ENCODE measurements around the gene CELF6. TPM values are rescaled to one million over a fixed set of nuclear protein-coding genes. Genes with fewer than 3 reads are reported as not detected.

CELF6 gene
- total and polyA plus RNA-seq, 2 donors (not counting 1 experiment from before 2014, with no cell fraction given) = 0.08 to 0.17 TPM

DNA sequence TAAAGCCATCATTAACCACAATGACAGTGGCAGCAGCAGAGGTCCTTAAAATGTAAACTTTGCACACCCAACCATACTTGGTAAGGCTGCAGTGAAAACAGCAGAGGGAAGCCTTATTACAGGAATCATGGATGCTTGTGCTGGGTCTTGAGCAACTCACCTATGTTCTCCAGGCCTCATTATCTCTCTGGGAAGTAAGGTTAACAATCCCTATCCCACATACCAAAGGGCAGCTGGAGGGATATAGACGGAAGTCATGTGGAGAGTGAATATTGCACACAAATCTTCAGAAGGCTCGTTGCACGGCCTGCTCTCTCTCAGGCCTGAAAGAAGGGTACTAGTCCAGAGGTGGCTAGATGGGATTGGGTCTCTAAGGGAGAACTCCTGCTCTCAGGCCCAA, 25.8 kb upstream of the CELF6 start:
- H3K4me1 ChIP-seq (ENCODE audit: control insufficient read depth, extremely low read depth, insufficient read depth, low read length) = no peaks in the 10 kb centered on the region
- no peak overlapping the region for H3K27ac ChIP-seq (ENCODE audit: insufficient read depth, low read length)
- H3K9ac ChIP-seq (ENCODE audit: insufficient read depth, low read length) = no peak overlapping the region
- no peak for DNase-seq (ENCODE audit: low read depth in 2 of 2)
- H3K4me2 ChIP-seq (ENCODE audit: extremely low read depth, insufficient read depth, low read length) = no peak overlapping the region
- no peaks in the 10 kb centered on the region for H3K79me2 ChIP-seq (ENCODE audit: control insufficient read depth, insufficient read depth, low read length)
- TF ChIP-seq, protein P1, sequence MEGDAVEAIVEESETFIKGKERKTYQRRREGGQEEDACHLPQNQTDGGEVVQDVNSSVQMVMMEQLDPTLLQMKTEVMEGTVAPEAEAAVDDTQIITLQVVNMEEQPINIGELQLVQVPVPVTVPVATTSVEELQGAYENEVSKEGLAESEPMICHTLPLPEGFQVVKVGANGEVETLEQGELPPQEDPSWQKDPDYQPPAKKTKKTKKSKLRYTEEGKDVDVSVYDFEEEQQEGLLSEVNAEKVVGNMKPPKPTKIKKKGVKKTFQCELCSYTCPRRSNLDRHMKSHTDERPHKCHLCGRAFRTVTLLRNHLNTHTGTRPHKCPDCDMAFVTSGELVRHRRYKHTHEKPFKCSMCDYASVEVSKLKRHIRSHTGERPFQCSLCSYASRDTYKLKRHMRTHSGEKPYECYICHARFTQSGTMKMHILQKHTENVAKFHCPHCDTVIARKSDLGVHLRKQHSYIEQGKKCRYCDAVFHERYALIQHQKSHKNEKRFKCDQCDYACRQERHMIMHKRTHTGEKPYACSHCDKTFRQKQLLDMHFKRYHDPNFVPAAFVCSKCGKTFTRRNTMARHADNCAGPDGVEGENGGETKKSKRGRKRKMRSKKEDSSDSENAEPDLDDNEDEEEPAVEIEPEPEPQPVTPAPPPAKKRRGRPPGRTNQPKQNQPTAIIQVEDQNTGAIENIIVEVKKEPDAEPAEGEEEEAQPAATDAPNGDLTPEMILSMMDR (conservative IDR thresholded peaks at IDR 0.05 in 1 of 2, IDR thresholded peaks at IDR 0.05 in 1 of 2; ENCODE audit: low read depth in 1 of 2, low read length in 2 of 2) = no peak
- TF ChIP-seq EZH2 (IDR thresholded peaks at IDR 0.05; ENCODE audit: low read length, missing control alignments) = no peak
- H2AFZ ChIP-seq (ENCODE audit: low read length) = no peak overlapping the region
- no peak overlapping the region for H3K4me3 ChIP-seq (replicated peaks in 1 of 4; ENCODE audit: control extremely low read depth in 1 of 4, insufficient read depth in 1 of 4, low read depth in 3 of 4, low read length in 4 of 4)
- H3K9me3 ChIP-seq (ENCODE audit: control insufficient read depth, insufficient read depth, low read depth, low read length) = no peaks in the 10 kb centered on the region
- no peaks in the 10 kb centered on the region for H3K27me3 ChIP-seq (ENCODE audit: control insufficient read depth, insufficient read depth, low read length)
- peaks cover 7% of the 10 kb centered on the region for H3K36me3 ChIP-seq (ENCODE audit: control insufficient read depth, insufficient read depth, low read length)
- H4K20me1 ChIP-seq (ENCODE audit: control insufficient read depth, extremely low read depth, insufficient read depth, low read length) = no peaks in the 10 kb centered on the region

DNA sequence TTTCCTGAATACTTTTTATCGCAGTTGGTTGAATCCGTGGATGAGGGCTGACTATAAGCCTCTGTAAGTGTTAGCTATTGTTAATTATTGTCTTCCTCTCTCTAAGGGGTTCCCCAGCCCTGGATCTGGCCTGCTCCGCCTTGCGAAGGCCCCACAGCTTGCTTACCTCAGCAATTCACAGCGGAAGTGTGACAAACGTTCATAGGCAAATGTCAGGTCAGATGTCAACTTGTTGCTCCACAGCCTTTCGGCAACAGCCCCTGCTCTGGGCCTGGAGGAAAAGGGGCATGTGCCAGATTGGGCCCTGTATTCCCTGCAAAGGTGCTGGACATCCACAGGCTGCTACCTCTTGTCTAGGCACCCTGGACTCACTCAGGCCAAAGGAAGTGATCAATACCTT, 25.3 kb upstream of the CELF6 start:
- DNase-seq (ENCODE audit: low read depth in 2 of 2) = no peak
- H2AFZ ChIP-seq (ENCODE audit: low read length) = no peak overlapping the region
- no peak overlapping the region for H3K27ac ChIP-seq (ENCODE audit: insufficient read depth, low read length)
- H3K4me1 ChIP-seq (ENCODE audit: control insufficient read depth, extremely low read depth, insufficient read depth, low read length) = no peaks in the 10 kb centered on the region
- H3K9me3 ChIP-seq (ENCODE audit: control insufficient read depth, insufficient read depth, low read depth, low read length) = no peaks in the 10 kb centered on the region
- H3K9ac ChIP-seq (ENCODE audit: insufficient read depth, low read length) = no peak overlapping the region
- no peak overlapping the region for H3K4me2 ChIP-seq (ENCODE audit: extremely low read depth, insufficient read depth, low read length)
- H3K27me3 ChIP-seq (ENCODE audit: control insufficient read depth, insufficient read depth, low read length) = no peaks in the 10 kb centered on the region
- TF ChIP-seq, protein P1 (conservative IDR thresholded peaks at IDR 0.05 in 1 of 2, IDR thresholded peaks at IDR 0.05 in 1 of 2; ENCODE audit: low read depth in 1 of 2, low read length in 2 of 2) = no peak
- TF ChIP-seq EZH2 (IDR thresholded peaks at IDR 0.05; ENCODE audit: low read length, missing control alignments) = no peak
- H3K4me3 ChIP-seq (replicated peaks in 1 of 4; ENCODE audit: control extremely low read depth in 1 of 4, insufficient read depth in 1 of 4, low read depth in 3 of 4, low read length in 4 of 4) = no peak overlapping the region
- H3K79me2 ChIP-seq (ENCODE audit: control insufficient read depth, insufficient read depth, low read length) = no peaks in the 10 kb centered on the region
- no peaks in the 10 kb centered on the region for H4K20me1 ChIP-seq (ENCODE audit: control insufficient read depth, extremely low read depth, insufficient read depth, low read length)
- peaks cover 7% of the 10 kb centered on the region for H3K36me3 ChIP-seq (ENCODE audit: control insufficient read depth, insufficient read depth, low read length)

DNA sequence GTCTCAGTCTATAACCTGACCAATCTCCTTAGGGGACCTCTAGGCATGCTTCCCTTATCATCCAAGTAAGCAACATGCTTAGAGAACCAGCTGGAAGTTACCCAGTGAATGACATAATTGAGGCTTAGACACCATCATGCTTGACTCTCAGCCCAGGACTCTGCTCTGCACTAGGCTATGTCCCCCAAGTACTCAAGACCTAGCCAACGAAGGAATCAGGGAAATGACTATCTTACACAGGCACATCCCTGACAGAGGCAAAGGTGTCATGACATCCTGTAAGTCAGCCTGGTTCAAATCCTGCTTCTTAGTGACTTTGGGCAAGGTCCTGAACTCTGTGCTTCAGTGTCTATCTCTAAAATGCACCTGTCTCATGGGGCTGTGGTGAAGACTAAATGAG, 24.6 kb upstream of the CELF6 start:
- peaks cover 2% of the 10 kb centered on the region for H3K4me1 ChIP-seq (ENCODE audit: control insufficient read depth, extremely low read depth, insufficient read depth, low read length)
- TF ChIP-seq EZH2 (IDR thresholded peaks at IDR 0.05; ENCODE audit: low read length, missing control alignments) = no peak
- TF ChIP-seq, protein P1 (conservative IDR thresholded peaks at IDR 0.05 in 1 of 2, IDR thresholded peaks at IDR 0.05 in 1 of 2; ENCODE audit: low read depth in 1 of 2, low read length in 2 of 2) = no peak
- H3K4me3 ChIP-seq (replicated peaks in 1 of 4; ENCODE audit: control extremely low read depth in 1 of 4, insufficient read depth in 1 of 4, low read depth in 3 of 4, low read length in 4 of 4) = no peak overlapping the region
- H3K27ac ChIP-seq (ENCODE audit: insufficient read depth, low read length) = no peak overlapping the region
- no peaks in the 10 kb centered on the region for H4K20me1 ChIP-seq (ENCODE audit: control insufficient read depth, extremely low read depth, insufficient read depth, low read length)
- DNase-seq (ENCODE audit: low read depth in 2 of 2) = no peak
- H3K9me3 ChIP-seq (ENCODE audit: control insufficient read depth, insufficient read depth, low read depth, low read length) = no peaks in the 10 kb centered on the region
- no peak overlapping the region for H2AFZ ChIP-seq (ENCODE audit: low read length)
- no peak overlapping the region for H3K4me2 ChIP-seq (ENCODE audit: extremely low read depth, insufficient read depth, low read length)
- no peak overlapping the region for H3K9ac ChIP-seq (ENCODE audit: insufficient read depth, low read length)
- peaks cover 7% of the 10 kb centered on the region for H3K36me3 ChIP-seq (ENCODE audit: control insufficient read depth, insufficient read depth, low read length)
- H3K27me3 ChIP-seq (ENCODE audit: control insufficient read depth, insufficient read depth, low read length) = no peaks in the 10 kb centered on the region
- H3K79me2 ChIP-seq (ENCODE audit: control insufficient read depth, insufficient read depth, low read length) = no peaks in the 10 kb centered on the region
